DND-41 (cell line): ENCODE results near the gene ACLY.

Experiments
- ATAC-seq: fragments of 200-7000 bp; cut with Tn5 transposase; 3 replicates; pipeline ENCODE4 v1.9.1; 2021; ENCODE audit warnings: low read depth; ENCODE audit not compliant: insufficient read depth
- DNase-seq: peaks from one replicate; pipeline ENCODE4 v3.0.0-alpha.2; 2020
- H2AFZ ChIP-seq: 2 replicates; pipeline ENCODE4 v1.6.0; 2012; ENCODE audit warnings: low read depth, low read length
- H3K27ac ChIP-seq: 2 replicates; pipeline ENCODE4 v1.5.1; 2012; ENCODE audit warnings: low read length, inconsistent platforms
- H3K27me3 ChIP-seq: fragments of 200-600 bp; sonication (generic); 2 replicates; pipeline ENCODE4 v1.6.0; 2012; ENCODE audit warnings: low read length, mild to moderate bottlenecking, inconsistent platforms; ENCODE audit not compliant: insufficient read depth, poor library complexity
- H3K36me3 ChIP-seq: 2 replicates; pipeline ENCODE4 v1.5.1; 2012; ENCODE audit warnings: low read length, inconsistent platforms; ENCODE audit not compliant: insufficient read depth
- H3K4me1 ChIP-seq: 2 replicates; pipeline ENCODE4 v1.5.1; 2012; ENCODE audit warnings: mild to moderate bottlenecking, low read length; ENCODE audit not compliant: insufficient read depth
- H3K4me2 ChIP-seq: 2 replicates; pipeline ENCODE4 v1.6.0; 2012; ENCODE audit warnings: mild to moderate bottlenecking, moderate library complexity, low read length, inconsistent platforms; ENCODE audit not compliant: insufficient read depth
- H3K4me3 ChIP-seq, 2 experiments: fragments of 200-600 bp in 1 of 2; shearing (Covaris generic) in 1 of 2; 2 replicates each; pipeline ENCODE4 v1.5.1; 2012 to 2016; ENCODE audit warnings: inconsistent platforms in 2 of 2, low read length in 2 of 2, mild to moderate bottlenecking in 2 of 2, low read depth in 1 of 2, moderate library complexity in 1 of 2
- H3K79me2 ChIP-seq: 2 replicates; pipeline ENCODE4 v1.6.0; 2012; ENCODE audit warnings: low read length, inconsistent platforms; ENCODE audit not compliant: insufficient read depth
- H3K9ac ChIP-seq: 2 replicates; pipeline ENCODE4 v1.6.0; 2012; ENCODE audit warnings: low read depth, mild to moderate bottlenecking, inconsistent platforms, low read length, moderate library complexity
- H3K9me3 ChIP-seq: 2 replicates; pipeline ENCODE4 v1.5.1; 2012; ENCODE audit warnings: low read length, moderate library complexity, mild to moderate bottlenecking, inconsistent platforms; ENCODE audit not compliant: insufficient read depth, severe bottlenecking
- H4K20me1 ChIP-seq: 2 replicates; pipeline ENCODE4 v1.6.0; 2012; ENCODE audit warnings: low read length; ENCODE audit not compliant: insufficient read depth
- EZH2 ChIP-seq: IDR thresholded peaks from 3 replicates; pipeline ENCODE4 v1.6.1; 2012; ENCODE audit warnings: borderline replicate concordance, low read depth, mild to moderate bottlenecking, moderate library complexity, low read length, inconsistent platforms; ENCODE audit not compliant: severe bottlenecking
- TF ChIP-seq, protein P1 (sequence below): IDR thresholded peaks from 2 replicates; pipeline ENCODE4 v1.5.1; 2012; ENCODE audit warnings: borderline replicate concordance, low read length, moderate library complexity, mild to moderate bottlenecking; ENCODE audit not compliant: poor library complexity, severe bottlenecking; ENCODE audit errors: extremely low read depth

Gene ACLY

DNA sequence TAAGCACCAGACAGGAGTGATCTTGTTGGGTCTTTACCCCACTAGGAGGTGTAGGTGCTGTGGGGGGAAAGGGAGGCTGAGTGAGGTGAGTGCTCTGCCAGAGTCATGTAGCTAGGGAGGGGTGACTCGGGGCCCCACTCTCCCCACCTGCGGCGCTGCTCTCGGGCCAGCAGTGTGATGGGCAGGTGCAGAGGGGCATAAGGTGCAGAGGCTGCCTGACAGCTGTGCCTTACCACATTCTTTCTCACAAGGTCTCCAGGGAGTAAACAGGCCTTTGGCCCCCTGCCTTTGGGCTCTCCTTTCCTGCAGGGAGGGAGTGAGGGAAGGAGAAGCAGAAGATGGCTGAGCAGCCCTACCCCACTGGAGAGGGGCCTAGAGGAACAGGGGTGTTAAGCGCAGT is 43.4 kb upstream of the ACLY start:
- Histone ChIP-seq H3K79me2 (peaks cover 11% of the 10 kb centered on the region), H3K27ac (no peak overlapping the region), H4K20me1 (no peaks in the 10 kb centered on the region), H3K4me3 (no peak overlapping the region), H3K9ac (no peak overlapping the region), H2AFZ (no peak overlapping the region), H3K9me3 (no peaks in the 10 kb centered on the region), H3K27me3 (no peaks in the 10 kb centered on the region), H3K4me2 (no peak overlapping the region), H3K4me1 (peaks cover 16% of the 10 kb centered on the region), H3K36me3 (no peaks in the 10 kb centered on the region)
- ATAC-seq (no peak), DNase-seq (no peak)
- TF ChIP-seq, protein P1, sequence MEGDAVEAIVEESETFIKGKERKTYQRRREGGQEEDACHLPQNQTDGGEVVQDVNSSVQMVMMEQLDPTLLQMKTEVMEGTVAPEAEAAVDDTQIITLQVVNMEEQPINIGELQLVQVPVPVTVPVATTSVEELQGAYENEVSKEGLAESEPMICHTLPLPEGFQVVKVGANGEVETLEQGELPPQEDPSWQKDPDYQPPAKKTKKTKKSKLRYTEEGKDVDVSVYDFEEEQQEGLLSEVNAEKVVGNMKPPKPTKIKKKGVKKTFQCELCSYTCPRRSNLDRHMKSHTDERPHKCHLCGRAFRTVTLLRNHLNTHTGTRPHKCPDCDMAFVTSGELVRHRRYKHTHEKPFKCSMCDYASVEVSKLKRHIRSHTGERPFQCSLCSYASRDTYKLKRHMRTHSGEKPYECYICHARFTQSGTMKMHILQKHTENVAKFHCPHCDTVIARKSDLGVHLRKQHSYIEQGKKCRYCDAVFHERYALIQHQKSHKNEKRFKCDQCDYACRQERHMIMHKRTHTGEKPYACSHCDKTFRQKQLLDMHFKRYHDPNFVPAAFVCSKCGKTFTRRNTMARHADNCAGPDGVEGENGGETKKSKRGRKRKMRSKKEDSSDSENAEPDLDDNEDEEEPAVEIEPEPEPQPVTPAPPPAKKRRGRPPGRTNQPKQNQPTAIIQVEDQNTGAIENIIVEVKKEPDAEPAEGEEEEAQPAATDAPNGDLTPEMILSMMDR, result no peak
- TF ChIP-seq EZH2, result no peak

DNA sequence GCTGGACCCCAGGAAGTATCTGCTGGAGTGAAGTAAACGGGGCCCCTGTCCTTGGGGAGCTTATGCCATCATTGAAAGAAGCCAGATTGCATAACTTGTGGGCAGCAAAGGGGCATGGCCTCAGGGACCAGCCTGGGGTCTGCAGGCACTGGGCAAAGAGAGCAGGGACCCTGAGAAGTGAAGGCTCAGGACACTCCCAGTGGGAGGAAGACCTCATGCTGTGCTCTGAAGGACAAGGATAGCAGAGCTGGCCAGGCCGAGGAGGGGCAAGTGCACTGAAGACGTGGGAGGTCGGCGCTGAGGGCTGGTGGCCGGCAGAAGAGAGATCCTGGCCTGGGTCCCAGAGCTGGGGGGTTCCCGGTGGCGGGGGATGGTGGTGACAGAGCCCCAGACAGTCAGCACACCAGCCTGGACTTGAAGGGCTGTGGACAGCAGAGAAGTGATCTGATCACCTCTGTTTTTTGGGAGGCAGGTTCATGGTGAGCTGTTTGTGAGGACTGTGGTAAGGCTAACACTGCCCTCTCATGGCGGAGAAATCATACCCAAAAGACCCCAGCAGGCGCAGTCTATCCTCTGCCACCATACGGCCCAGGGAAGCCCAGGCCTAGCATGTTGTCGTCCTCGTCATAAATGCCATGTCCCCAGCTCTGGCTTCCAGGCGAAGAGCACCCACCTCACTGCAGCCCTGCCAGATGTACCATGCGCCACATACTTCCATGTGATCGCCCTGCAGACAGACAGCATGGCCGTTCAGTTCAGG is 40.8 kb upstream of the ACLY start:
- no peaks in the 10 kb centered on the region for H3K27me3 ChIP-seq
- H3K4me2 ChIP-seq, result no peak overlapping the region
- H4K20me1 ChIP-seq, result no peaks in the 10 kb centered on the region
- no peak overlapping the region for H3K9ac ChIP-seq
- no peaks in the 10 kb centered on the region for H3K79me2 ChIP-seq
- no peak for TF ChIP-seq EZH2
- TF ChIP-seq, protein P1, result peak; percentile 43
- H3K4me1 ChIP-seq, result peaks cover 4% of the 10 kb centered on the region; the same call in 1 of the 2 replicates
- no peak overlapping the region for H2AFZ ChIP-seq
- no peak overlapping the region for H3K4me3 ChIP-seq
- DNase-seq (peak; percentile 22), ATAC-seq (peak; percentile 44; the same call in 2 of the 3 replicates)
- H3K36me3 ChIP-seq, result no peaks in the 10 kb centered on the region
- H3K27ac ChIP-seq, result no peak overlapping the region
- H3K9me3 ChIP-seq, result no peaks in the 10 kb centered on the region

DNA sequence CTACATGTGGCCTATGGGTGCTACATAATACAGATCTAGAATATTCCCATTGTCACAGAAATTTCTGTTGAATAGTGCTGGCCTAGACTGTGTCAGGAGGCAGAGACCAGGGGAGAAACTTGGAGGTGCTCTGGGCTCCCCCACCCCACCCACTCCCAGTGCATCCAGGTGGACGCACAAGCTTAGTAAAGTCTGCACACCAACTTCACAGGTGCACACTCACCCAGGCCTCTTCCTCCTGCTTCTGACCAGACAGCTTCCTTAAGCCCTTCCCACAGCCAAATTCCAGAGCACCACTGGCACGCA is 40.2 kb upstream of the ACLY start:
- Histone ChIP-seq H3K79me2 (no peaks in the 10 kb centered on the region), H3K4me3 (no peak overlapping the region), H3K4me2 (no peak overlapping the region), H3K36me3 (no peaks in the 10 kb centered on the region), H3K9me3 (no peaks in the 10 kb centered on the region), H3K27ac (no peak overlapping the region), H3K27me3 (no peaks in the 10 kb centered on the region), H4K20me1 (no peaks in the 10 kb centered on the region), H2AFZ (no peak overlapping the region), H3K9ac (no peak overlapping the region), H3K4me1 (peaks cover 4% of the 10 kb centered on the region; the same call in 1 of the 2 replicates)
- ATAC-seq, result no peak
- no peak for TF ChIP-seq EZH2
- TF ChIP-seq, protein P1, result no peak
- DNase-seq, result no peak
